Spleen (tissue), 11 donors: ENCODE measurements around the gene COL2A1. TPM values are rescaled to one million over a fixed set of nuclear protein-coding genes. Genes with fewer than 3 reads are reported as not detected.
A peak's percentile ranks its signal among the peaks of the same experiment; 100 is the strongest.

Source experiments
- DNase-seq: peaks from one replicate; pipeline ENCODE4 v3.0.0-alpha.2; 2020
- H3K27ac ChIP-seq, 8 donors: fragments of 200-600 bp; sonication (generic) in 7 of 8; 1 replicate in 4 of 8; 2 replicates in 4 of 8; pipeline versions ENCODE4 v1.5.0 to v1.8.0; 2016 to 2021; ENCODE audit warnings: inconsistent platforms in 4 of 8, mild to moderate bottlenecking in 4 of 8, moderate library complexity in 1 of 8
- H3K27me3 ChIP-seq, 7 donors: fragments of 200-600 bp; sonication (generic) in 6 of 7; replicated peaks in 1 of 7; 1 replicate in 4 of 7; 2 replicates in 3 of 7; pipeline versions ENCODE4 v1.5.0 to v1.8.0; 2016 to 2021; ENCODE audit warnings: inconsistent platforms in 3 of 7, mild to moderate bottlenecking in 1 of 7
- H3K36me3 ChIP-seq, 6 donors: fragments of 200-600 bp; sonication (generic) in 5 of 6; 1 replicate in 4 of 6; 2 replicates in 2 of 6; pipeline versions ENCODE4 v1.5.0 to v1.8.0; 2016 to 2021; ENCODE audit warnings: inconsistent platforms in 2 of 6
- H3K4me1 ChIP-seq, 6 donors: fragments of 200-600 bp; sonication (generic) in 5 of 6; 1 replicate in 3 of 6; 2 replicates in 3 of 6; pipeline versions ENCODE4 v1.5.0 to v1.8.0; 2016 to 2021; ENCODE audit warnings: inconsistent platforms in 3 of 6
- H3K4me3 ChIP-seq, 8 donors: fragments of 200-600 bp; sonication (generic) in 7 of 8; 1 replicate in 4 of 8; 2 replicates in 4 of 8; pipeline versions ENCODE4 v1.5.0 to v1.8.0; 2016 to 2021; ENCODE audit warnings: inconsistent platforms in 4 of 8, mild to moderate bottlenecking in 4 of 8, moderate library complexity in 2 of 8
- H3K9me3 ChIP-seq, 8 donors: fragments of 200-600 bp; sonication (generic) in 7 of 8; 1 replicate in 4 of 8; 2 replicates in 4 of 8; pipeline versions ENCODE4 v1.5.0 to v1.8.0; 2016 to 2021; ENCODE audit warnings: inconsistent platforms in 4 of 8
- POLR2A ChIP-seq, 3 donors: fragments of 450-650 bp; IDR thresholded peaks; one replicate each; pipeline ENCODE4 v1.5.1; 2017; ENCODE audit warnings: antibody characterized with exemption in 3 of 3, mild to moderate bottlenecking in 1 of 3
- POLR2AphosphoS5 ChIP-seq, 3 donors: sonication (generic); formaldehyde crosslinking; IDR thresholded peaks; one replicate each; pipeline ENCODE4 v1.5.1; 2017; ENCODE audit warnings: antibody characterized with exemption in 3 of 3
- WGBS, 5 donors: extraction: QIAGEN DNeasy Blood & Tissue Kit in 3 of 5; methylation state at CpG; one replicate each; pipeline versions ENCODE4 v1.1.5 to v1.1.7; 2013 to 2018; 5-methylcytosine and 5-hydroxymethylcytosine counted together
- intact Hi-C: fragments of 100-400 bp; cut with DNase I; formaldehyde crosslinking; loops from one replicate; pipeline ENCODE4 v1.15.0; 2023; ENCODE audit warnings: low total_unique reads
- polyA plus RNA-seq, 3 donors: library from polyadenylated mRNA; stranded (reverse); fragments of 200-250 nt; gene quantifications; one replicate each; pipeline ENCODE4 v1.2.1, GENCODE V29; 2013
- total RNA-seq, 7 donors: library from RNA; depleted of rRNA in 3 of 7; stranded (reverse); fragments of >200 nt in 3 of 7; fragmentation: NEBNext Ultra II Directional in 4 of 7; extraction: Animal tissue kit (Norgen Biotek cat#: 25700) in 4 of 7; gene quantifications; one replicate each; pipeline versions ENCODE4 v1.1.0 to v1.2.1, GENCODE V29; 2016 to 2021
- TF ChIP-seq, protein P1 (sequence below), 11 experiments: fragments of 200-600 bp in 7 of 11; fragments of 450-650 bp in 4 of 11; sonication (generic) in 4 of 11; IDR thresholded peaks in 8 of 11; conservative IDR thresholded peaks in 3 of 11; 1 replicate in 7 of 11; 2 replicates in 4 of 11; pipeline versions ENCODE4 v1.4.0 to v1.8.0; 2016 to 2021; ENCODE audit warnings: antibody characterized with exemption in 11 of 11, inconsistent platforms in 4 of 11, mild to moderate bottlenecking in 1 of 11
- donor health status: healthy with polysubstance abuse.
- donor health status: DM: no; HTN: no; CAD: no; lungs with moderate emphysema.
- donor health status: DM: no; HTN: no; CAD: no.
- donor health status: Bipolar disorder and iron deficiency.
- donor health status: healthy.
- donor health status: DM: no; HTN: no; CAD: no.
- donor health status: DM: yes; HTN: yes; CAD: no.

COL2A1 gene
- total and polyA plus RNA-seq, 10 donors = 0.37 to 0.49 (median 0.47) TPM; not detected in 7

- Histone ChIP-seq H3K9me3 (no peaks in the 10 kb centered on the region), H3K4me1 (peaks cover 35 to 43% (median 41%) of the 10 kb centered on the region in 6 donors), H3K4me3 (no peak overlapping the region), H3K36me3 (no peaks in the 10 kb centered on the region), H3K27ac (no peak overlapping the region), H3K27me3 (peaks cover 15 to 89% (median 46%) of the 10 kb centered on the region in 7 donors)
- intact Hi-C loops = no loop called here
- TF ChIP-seq, protein P1, sequence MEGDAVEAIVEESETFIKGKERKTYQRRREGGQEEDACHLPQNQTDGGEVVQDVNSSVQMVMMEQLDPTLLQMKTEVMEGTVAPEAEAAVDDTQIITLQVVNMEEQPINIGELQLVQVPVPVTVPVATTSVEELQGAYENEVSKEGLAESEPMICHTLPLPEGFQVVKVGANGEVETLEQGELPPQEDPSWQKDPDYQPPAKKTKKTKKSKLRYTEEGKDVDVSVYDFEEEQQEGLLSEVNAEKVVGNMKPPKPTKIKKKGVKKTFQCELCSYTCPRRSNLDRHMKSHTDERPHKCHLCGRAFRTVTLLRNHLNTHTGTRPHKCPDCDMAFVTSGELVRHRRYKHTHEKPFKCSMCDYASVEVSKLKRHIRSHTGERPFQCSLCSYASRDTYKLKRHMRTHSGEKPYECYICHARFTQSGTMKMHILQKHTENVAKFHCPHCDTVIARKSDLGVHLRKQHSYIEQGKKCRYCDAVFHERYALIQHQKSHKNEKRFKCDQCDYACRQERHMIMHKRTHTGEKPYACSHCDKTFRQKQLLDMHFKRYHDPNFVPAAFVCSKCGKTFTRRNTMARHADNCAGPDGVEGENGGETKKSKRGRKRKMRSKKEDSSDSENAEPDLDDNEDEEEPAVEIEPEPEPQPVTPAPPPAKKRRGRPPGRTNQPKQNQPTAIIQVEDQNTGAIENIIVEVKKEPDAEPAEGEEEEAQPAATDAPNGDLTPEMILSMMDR (IDR thresholded peaks at IDR 0.05 in 8 of 11, conservative IDR thresholded peaks at IDR 0.05 in 3 of 11) = no peak
- TF ChIP-seq POLR2A (IDR thresholded peaks at IDR 0.05) (no peak), POLR2AphosphoS5 (IDR thresholded peaks at IDR 0.05) (no peak)
- no peak for DNase-seq
- 71 to 79% (median 75%) methylated on average over 9 of the region's 9 CpGs for WGBS, 5 donors
Observed at GRCh38 chr12:47999816-48000215, 4.5 kb downstream of the COL2A1 start.

GRCh38 chr12:47997321-47997720 lies 7.0 kb downstream of the COL2A1 start:
- no peak overlapping the region for H3K4me3 ChIP-seq
- peaks cover 12 to 18% (median 16%) of the 10 kb centered on the region in 6 donors for H3K4me1 ChIP-seq
- no peaks in the 10 kb centered on the region for H3K36me3 ChIP-seq
- no peak overlapping the region for H3K27ac ChIP-seq
- H3K9me3 ChIP-seq = no peaks in the 10 kb centered on the region
- peaks cover 9 to 79% (median 24%) of the 10 kb centered on the region in 7 donors for H3K27me3 ChIP-seq
- DNase-seq = no peak
- intact Hi-C loops = no loop called here
- 49 to 69% (median 62%) methylated on average over 3 of the region's 3 CpGs for WGBS, 5 donors
- TF ChIP-seq, protein P1 (IDR thresholded peaks at IDR 0.05 in 8 of 11, conservative IDR thresholded peaks at IDR 0.05 in 3 of 11) = no peak
- TF ChIP-seq POLR2A (IDR thresholded peaks at IDR 0.05) (no peak), POLR2AphosphoS5 (IDR thresholded peaks at IDR 0.05) (no peak)

DNA sequence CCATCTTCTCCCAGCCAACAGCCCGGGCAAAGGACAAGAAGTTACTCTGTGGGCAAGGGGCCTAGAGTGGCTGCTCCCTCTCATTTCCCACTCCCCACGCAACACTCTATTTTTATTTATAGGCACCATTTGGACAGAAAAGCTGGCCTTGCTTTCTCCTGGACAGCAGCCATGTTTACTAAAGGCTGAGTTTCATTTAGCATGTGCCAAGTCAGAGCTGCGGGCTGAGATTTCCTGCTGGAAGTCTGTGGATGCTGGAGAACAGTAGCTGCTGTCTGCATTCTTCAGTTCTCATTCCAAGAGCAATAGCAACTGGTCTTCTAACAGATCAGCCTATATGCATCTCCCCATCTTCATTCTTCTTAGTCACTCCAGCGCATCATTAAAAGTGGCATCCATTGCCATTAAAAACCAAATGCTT lies 8.3 kb downstream of the COL2A1 start:
- H3K27me3 ChIP-seq = peaks cover 0 to 71% (median 11%) of the 10 kb centered on the region in 7 donors
- no peaks in the 10 kb centered on the region for H3K36me3 ChIP-seq
- intact Hi-C loops = no loop called here
- no peak overlapping the region for H3K4me3 ChIP-seq
- TF ChIP-seq, protein P1 (IDR thresholded peaks at IDR 0.05 in 8 of 11, conservative IDR thresholded peaks at IDR 0.05 in 3 of 11) = no peak
- TF ChIP-seq POLR2A (IDR thresholded peaks at IDR 0.05) (no peak), POLR2AphosphoS5 (IDR thresholded peaks at IDR 0.05) (no peak)
- no peaks in the 10 kb centered on the region for H3K9me3 ChIP-seq
- peak; percentile 28 for DNase-seq
- WGBS, 5 donors = 66 to 77% (median 67%) methylated on average over 4 of the region's 4 CpGs
- no peak overlapping the region for H3K27ac ChIP-seq
- peaks cover 0 to 14% (median 7%) of the 10 kb centered on the region in 6 donors for H3K4me1 ChIP-seq

GRCh38 chr12:47993491-47993890 lies 10.8 kb downstream of the COL2A1 start:
- no peak overlapping the region for H3K27ac ChIP-seq
- peaks cover 6 to 31% (median 20%) of the 10 kb centered on the region in 6 donors for H3K4me1 ChIP-seq
- WGBS, 5 donors = 86 to 95% (median 91%) methylated on average over 5 of the region's 5 CpGs
- peak; percentile 41 for DNase-seq
- intact Hi-C loops = no loop called here
- TF ChIP-seq POLR2A (IDR thresholded peaks at IDR 0.05) = no peak
- TF ChIP-seq POLR2AphosphoS5 (IDR thresholded peaks at IDR 0.05) = no peak
- TF ChIP-seq, protein P1 (IDR thresholded peaks at IDR 0.05 in 8 of 11, conservative IDR thresholded peaks at IDR 0.05 in 3 of 11) = no peak
- no peak overlapping the region for H3K4me3 ChIP-seq
- no peaks in the 10 kb centered on the region for H3K36me3 ChIP-seq
- peaks cover 0 to 46% (median 4%) of the 10 kb centered on the region in 7 donors for H3K27me3 ChIP-seq
- H3K9me3 ChIP-seq = no peaks in the 10 kb centered on the region
